NCI-H82 treated with DMSO at 0.1 percent for 48 hours (cell line): ENCODE data around the gene SRC.

ENCODE experiments used
- DNase-seq: peaks from one replicate; lab custom pipeline; 2025; ENCODE audit not compliant: unreplicated experiment; lab: John Stamatoyannopoulos, UW

SRC gene

GRCh38 chr20:37422791-37423286, 76.9 kb downstream of the SRC start:
- no peak for DNase-seq

- no peak for DNase-seq
Measured at GRCh38 chr20:37423545-37423944, 77.6 kb downstream of the SRC start.

GRCh38 chr20:37424062-37424851, 78.3 kb downstream of the SRC start:
- DNase-seq: no peak

DNA sequence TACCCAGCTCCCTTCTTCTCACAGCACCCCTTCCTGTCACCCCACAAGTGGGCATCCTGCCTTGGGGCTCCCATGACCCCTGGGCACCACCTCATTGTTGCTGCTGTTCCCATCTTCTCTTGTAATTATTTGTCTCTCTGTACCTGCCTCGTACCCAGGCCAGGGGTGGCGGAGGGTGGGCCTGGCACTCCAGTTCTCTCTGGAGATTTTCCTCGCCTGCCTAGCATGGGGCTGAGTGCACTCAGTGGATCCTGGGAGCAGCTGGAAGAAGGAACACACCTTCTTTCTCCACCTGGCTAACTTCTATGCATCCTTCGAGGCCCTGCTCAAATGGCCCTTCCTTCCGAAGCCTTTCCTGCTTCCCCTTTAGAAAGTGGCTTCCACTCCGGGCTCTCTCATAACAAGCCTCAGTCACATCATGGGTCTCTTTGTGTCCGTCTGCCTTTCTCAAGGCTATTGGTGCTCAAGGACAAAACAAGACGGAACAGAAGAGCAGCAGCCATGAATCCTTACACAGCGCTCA, 79.2 kb downstream of the SRC start:
- DNase-seq: no peak

DNA sequence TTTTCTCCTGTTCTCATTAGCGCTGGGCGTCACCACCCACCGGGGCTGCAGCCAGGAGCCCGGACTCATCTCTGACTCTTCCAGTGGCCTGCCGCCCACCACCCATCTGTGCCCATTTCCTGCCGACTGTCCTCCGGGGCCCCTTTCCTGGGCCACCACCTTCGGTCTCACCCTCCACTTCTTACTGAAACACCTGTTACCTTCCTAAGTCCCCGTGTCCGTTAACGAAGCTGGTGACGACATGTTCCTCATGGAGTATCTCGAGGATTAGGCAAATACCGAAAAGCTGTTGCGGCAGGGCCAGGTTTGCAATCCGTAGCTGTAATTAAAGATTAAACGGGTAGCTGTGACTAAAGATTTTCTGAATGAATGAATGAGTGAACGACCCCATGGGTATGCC, 80.2 kb downstream of the SRC start:
- DNase-seq: peak; percentile 35

DNA sequence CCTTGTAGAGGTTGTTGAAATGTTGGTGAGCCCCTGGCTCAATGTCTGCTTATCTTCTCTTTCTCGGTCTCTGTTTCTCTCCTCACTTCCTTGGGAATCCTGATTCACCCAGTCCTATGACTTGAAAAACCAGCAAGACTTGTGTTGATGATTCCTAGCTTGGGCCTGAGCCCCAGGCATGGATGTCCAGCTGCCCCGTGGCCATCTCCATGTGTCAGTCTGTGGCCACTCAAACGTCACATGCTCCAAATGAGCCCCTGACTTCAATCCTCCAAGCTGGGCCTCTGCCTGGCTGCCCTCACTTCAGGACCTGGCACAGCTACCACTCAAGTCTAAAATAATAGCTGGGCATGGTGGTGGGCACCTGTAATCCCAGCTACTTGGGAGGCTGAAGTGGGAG, 81.0 kb downstream of the SRC start:
- no peak for DNase-seq

DNA sequence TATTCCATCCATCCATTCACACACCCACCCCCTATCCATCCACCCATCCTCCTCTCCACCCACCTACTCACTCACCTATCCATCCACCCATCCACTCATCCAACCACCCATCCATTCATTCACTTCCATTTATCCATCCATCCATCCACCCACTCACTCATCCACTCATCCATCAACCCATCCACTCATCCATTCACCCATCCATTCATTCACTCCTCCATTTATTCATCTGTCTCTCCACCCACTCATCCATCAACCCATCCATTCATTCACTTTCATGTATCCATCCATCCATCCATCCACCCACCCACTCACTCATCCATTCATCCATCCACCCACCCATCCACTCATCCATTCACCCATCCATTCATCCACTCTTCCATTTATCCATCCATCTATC, 84.1 kb downstream of the SRC start:
- DNase-seq: no peak

- no peak for DNase-seq
Measured at GRCh38 chr20:37430778-37431460, 85.0 kb downstream of the SRC start.

DNA sequence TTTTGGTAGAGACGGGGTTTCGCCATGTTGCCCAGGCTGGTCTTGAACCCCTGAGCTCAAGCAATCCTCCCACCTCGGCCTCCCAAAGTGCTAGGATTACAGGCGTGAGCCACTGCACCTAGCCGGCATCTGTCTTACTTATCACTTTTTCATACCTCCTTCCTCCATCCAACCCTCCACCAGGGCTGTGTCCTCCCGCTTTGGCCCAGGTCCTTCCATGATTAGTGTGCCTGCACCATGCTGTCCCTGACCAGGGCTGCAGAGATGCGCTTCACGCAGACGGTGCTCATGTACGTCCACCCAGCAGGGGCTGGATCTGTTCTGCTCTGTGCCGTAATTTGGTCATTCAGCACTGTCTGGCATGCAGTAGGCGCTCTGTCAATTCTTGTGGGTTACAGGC, 85.8 kb downstream of the SRC start:
- DNase-seq: no peak

DNA sequence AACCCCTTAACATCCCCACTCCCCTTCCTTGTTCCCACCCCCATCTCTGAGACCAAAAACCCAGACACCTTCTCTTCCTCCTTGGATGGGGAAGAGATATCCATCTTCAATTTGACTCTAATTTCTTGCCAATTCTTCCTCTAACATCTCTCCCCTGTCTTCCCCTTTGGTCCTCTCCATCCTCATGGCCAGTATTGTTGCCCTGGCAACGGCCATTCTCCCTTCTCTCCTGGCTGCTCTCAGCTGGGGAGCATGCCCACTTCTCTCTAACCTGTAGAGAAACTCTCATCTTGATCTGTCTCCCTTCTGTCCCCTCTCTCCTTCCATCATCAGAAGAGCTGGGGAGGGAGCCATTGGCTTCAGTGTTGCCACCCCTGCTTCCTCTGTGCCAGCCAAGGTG, 86.7 kb downstream of the SRC start:
- DNase-seq: no peak

- DNase-seq: no peak
Measured at GRCh38 chr20:37435607-37436006, 89.7 kb downstream of the SRC start.

GRCh38 chr20:37436527-37437186, 90.7 kb downstream of the SRC start:
- DNase-seq: no peak

GRCh38 chr20:37437676-37438075, 91.7 kb downstream of the SRC start:
- DNase-seq: no peak

DNA sequence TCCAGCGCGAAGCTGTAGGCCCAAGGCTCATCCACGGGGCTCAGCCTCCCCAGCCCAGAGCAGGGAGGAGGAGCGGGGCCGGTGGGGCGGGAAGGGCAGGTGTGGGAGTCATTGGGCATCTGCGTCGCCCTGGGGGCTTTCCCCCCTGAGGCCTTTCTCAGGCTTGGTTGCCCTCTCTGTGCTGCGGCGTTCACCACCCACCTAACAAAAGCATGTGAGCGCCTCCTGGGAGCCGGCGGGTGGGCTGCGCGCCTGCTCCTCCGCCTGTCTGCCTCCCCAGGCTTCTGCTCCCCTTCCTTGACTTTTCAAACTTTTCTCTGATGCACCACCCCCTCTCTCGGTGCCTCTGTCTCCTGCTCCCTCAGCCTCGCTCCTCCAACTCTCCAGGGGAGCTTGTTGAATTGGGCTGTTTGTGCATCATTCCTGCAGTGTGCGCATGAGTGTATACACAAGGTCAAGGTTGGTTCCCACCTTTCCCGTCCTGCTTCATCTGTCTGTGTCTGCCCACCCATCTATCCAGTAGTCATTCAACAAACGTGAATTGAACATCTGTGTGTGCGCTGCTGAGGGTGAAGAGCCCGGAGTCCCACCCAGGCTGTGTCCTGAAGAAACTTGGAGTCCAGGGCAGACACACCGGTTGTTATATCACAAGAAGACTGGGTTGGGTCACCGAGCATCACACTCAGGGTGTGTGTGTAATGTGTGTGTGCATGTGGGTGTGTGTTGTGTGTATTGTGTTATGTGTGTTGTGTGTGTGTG, 92.7 kb downstream of the SRC start:
- DNase-seq: no peak

DNA sequence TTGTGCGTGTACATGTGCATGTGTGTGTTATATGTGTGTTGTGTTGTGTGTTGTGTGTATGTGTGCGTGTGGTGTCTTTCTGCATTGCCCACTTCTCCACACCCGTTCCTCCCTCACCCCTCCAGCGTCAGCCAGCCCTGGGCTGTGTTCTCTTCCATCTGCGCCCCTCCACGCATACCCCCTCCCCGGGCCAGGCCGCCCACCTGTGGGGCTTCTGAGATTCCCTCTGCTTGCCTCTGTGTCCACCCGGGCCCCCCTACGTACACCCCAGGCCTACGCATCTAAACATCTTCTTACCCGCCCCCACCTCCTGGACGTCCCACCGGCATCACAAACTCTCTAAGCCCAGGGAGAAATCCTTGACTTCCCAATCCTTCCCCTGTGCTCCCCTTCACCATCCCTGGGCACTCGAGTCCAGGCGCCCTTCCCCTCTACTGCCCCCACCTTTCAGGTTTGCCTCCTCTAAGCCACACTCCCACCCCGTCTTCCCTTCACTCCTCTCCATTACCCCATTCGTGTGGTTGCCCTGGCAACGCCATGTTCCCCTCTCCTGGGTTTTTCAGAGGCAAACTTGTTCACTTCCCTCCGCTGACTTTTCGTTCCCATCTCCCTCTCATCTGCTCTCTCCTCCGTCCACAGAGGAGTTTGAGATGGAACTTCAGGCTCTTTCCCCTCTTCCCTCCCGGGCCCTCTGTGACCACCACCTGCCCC, 93.4 kb downstream of the SRC start:
- DNase-seq: no peak

DNA sequence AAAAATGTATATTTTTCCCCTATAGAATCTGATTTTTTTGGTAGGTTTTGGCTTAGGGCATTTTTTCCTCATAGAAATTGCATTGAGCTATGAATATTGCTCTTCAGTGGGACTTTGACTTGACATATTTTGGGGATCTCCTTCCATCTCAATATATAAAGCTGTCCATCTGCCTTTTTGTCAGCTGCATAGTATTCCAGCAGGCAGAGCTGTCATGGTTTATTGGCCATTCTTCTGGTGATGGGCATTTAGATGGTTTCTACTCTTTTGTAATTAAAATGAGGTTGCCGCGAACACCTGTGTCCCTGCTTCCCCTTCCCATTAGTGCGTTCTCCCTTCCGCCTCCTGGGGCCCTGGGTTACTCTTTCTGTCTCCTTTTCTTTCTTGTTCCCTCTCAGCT, 95.1 kb downstream of the SRC start:
- DNase-seq: no peak

DNA sequence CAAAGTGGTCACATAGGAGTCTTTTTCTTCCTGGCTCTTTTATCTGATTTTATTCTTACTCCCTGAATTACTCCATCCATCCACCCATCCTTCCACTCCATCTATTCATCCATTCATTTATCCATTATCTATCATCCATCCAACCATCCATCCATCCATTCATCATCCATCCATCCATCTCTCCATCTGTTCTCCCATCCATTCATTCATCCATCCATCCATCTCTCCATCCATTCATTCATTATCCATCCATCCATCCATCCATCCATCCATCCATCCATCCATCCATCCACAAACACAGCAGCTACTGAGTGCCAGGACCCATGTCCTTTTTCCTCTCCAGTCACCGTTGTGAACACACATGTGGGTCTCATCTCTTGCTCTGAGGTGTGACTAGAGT, 96.6 kb downstream of the SRC start:
- no peak for DNase-seq

GRCh38 chr20:37442986-37443385, 97.0 kb downstream of the SRC start:
- DNase-seq: no peak

GRCh38 chr20:37443596-37443995, 97.7 kb downstream of the SRC start:
- DNase-seq: no peak

DNA sequence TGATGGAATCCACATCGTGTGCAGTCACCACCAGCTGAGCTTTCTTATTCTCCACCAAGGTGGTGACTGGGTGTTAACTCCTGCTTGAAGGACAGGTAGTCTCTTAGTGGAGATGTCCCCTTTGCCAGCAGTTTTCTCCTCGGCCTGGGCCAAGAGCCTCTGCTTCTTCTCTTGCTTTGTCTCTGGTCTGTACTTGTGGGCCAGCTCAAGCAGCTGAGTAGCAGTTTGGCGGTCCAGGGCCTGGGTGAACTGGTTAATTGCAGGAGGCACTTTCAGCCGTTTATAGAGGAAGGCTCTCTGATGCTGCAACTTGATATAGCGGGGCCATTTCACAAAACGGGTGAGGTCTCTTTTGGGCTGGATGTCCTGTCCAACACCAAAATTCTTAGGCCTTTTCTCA, 99.1 kb downstream of the SRC start:
- DNase-seq: no peak
